Endodermal cell (in vitro differentiated cells): ENCODE measurements around the gene IRGQ. TPM values are rescaled to one million over a fixed set of nuclear protein-coding genes. Genes with fewer than 3 reads are reported as not detected.
A peak's percentile ranks its signal among the peaks of the same experiment; 100 is the strongest.

Experiments
- DNase-seq: peaks from one replicate; pipeline ENCODE4 v3.0.0-alpha.2; 2017
- H3K27ac ChIP-seq: 2 replicates; pipeline ENCODE4 v1.5.1; 2013; ENCODE audit warnings: mild to moderate bottlenecking, low read depth, low read length, moderate library complexity
- H3K27me3 ChIP-seq: 2 replicates; pipeline ENCODE4 v1.6.1; 2013; ENCODE audit warnings: mild to moderate bottlenecking, low read length, moderate library complexity; ENCODE audit not compliant: insufficient read depth, control insufficient read depth, poor library complexity, severe bottlenecking
- H3K36me3 ChIP-seq: 2 replicates; pipeline ENCODE4 v1.7.0; 2013; ENCODE audit warnings: mild to moderate bottlenecking, low read length, moderate library complexity; ENCODE audit not compliant: control insufficient read depth, insufficient read depth
- H3K4me1 ChIP-seq: one replicate; pipeline ENCODE4 v1.7.0; 2013; ENCODE audit warnings: low read length; ENCODE audit not compliant: control insufficient read depth, insufficient read depth
- H3K4me3 ChIP-seq: 2 replicates; pipeline ENCODE4 v1.5.1; 2013; ENCODE audit warnings: mild to moderate bottlenecking, low read length, moderate library complexity
- H3K9ac ChIP-seq: 2 replicates; pipeline ENCODE4 v1.6.1; 2013; ENCODE audit warnings: mild to moderate bottlenecking, low read length, moderate library complexity; ENCODE audit not compliant: poor library complexity, severe bottlenecking; ENCODE audit errors: extremely low read depth
- H3K9me3 ChIP-seq: 2 replicates; pipeline ENCODE4 v1.6.1; 2013; ENCODE audit warnings: mild to moderate bottlenecking, low read length, moderate library complexity; ENCODE audit not compliant: control insufficient read depth
- H3K27ac Mint-ChIP-seq: 2 replicates; pipeline ENCODE4 v1.8.0; 2020; ENCODE audit warnings: mixed read lengths
- H3K27me3 Mint-ChIP-seq: 2 replicates; pipeline ENCODE4 v1.8.0; 2021; ENCODE audit warnings: mild to moderate bottlenecking, mixed read lengths; ENCODE audit not compliant: insufficient read depth
- H3K36me3 Mint-ChIP-seq: 2 replicates; pipeline ENCODE4 v1.8.0; 2020; ENCODE audit warnings: low read depth, mixed read lengths
- H3K4me1 Mint-ChIP-seq: 2 replicates; pipeline ENCODE4 v1.8.0; 2020; ENCODE audit warnings: mixed read lengths
- H3K4me3 Mint-ChIP-seq: 2 replicates; pipeline ENCODE4 v1.8.0; 2020; ENCODE audit warnings: mild to moderate bottlenecking, moderate library complexity, mixed read lengths
- H3K9me3 Mint-ChIP-seq: 2 replicates; pipeline ENCODE4 v1.8.0; 2020; ENCODE audit warnings: mild to moderate bottlenecking, mixed read lengths
- WGBS, 2 experiments: methylation state at CpG; one replicate each; pipeline versions ENCODE4 v1.1.5 to v1.1.7; 2013; ENCODE audit warnings: missing lambda C conversion rate in 2 of 2, mixed read lengths in 1 of 2; ENCODE audit not compliant: insufficient coverage in 1 of 2, insufficient read length in 1 of 2; 5-methylcytosine and 5-hydroxymethylcytosine counted together
- total RNA-seq, 2 donors: library from RNA; stranded (reverse); fragmentation: NEBNext Ultra II Directional in 1 of 2; extraction: Animal tissue kit (Norgen Biotek cat#: 25700) in 1 of 2; gene quantifications; 2 replicates in 1 of 2; 3 replicates in 1 of 2; pipeline ENCODE4 v1.2.1, GENCODE V29; 2021
- TF ChIP-seq, protein P1 (sequence below): fragments of 200-600 bp; sonication (generic); conservative IDR thresholded peaks from 2 replicates; pipeline ENCODE4 v1.5.0; 2021; ENCODE audit warnings: antibody characterized with exemption, mild to moderate bottlenecking

Gene IRGQ
- total RNA-seq, 2 donors from 2014 or later: 39.7 to 46.0 TPM

DNA sequence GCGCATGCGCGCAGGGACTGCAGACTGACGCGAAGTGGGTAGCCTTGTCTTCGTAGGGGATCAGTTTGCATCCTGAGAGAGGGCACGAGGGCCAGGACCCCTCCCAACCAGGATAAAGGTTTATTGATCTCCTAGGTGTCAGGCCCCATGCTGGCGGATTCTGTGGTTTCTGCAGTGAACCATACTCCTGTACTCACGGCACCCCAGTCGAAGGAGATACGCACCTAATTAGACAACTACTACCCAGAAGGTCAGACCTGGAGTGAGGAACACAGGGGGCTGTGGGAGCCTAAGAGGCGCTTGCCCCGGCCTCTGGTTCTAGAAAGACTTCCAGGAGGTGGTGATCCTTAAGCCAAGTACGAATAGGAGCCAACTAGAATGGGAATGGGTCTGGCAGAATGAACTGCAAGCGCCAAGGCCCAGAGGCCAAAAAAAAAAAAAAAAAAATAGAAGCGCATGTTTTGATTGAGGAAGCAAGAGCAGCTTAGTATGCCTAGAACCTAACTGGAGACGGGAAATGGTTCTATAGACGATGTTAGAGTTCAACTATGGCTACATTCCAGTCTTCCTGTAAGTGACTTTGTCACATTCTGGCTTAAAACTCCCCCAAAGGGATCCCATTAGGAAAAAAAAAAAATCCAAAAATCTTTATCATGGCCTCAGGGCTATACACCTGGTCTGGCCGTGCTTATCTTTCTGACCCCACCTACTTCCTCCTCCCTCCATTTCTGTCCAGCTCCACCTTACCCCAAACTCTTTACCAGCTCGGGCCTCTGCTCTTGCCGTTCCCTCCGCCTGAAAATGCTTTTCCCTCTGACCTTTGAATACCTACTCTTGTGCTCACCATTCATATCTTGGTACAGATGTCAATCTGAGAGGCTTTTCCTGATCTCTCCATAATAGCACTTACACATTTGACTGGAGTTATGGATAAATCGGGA lies 24.4 kb upstream of the IRGQ start:
- peak overlapping the region; percentile 99 for H3K27ac Mint-ChIP-seq
- peaks cover 13% of the 10 kb centered on the region for H3K36me3 ChIP-seq
- peak overlapping the region; percentile 99 for H3K27ac ChIP-seq
- no peaks in the 10 kb centered on the region for H3K9me3 Mint-ChIP-seq
- H3K27me3 ChIP-seq: no peaks in the 10 kb centered on the region
- TF ChIP-seq, protein P1, sequence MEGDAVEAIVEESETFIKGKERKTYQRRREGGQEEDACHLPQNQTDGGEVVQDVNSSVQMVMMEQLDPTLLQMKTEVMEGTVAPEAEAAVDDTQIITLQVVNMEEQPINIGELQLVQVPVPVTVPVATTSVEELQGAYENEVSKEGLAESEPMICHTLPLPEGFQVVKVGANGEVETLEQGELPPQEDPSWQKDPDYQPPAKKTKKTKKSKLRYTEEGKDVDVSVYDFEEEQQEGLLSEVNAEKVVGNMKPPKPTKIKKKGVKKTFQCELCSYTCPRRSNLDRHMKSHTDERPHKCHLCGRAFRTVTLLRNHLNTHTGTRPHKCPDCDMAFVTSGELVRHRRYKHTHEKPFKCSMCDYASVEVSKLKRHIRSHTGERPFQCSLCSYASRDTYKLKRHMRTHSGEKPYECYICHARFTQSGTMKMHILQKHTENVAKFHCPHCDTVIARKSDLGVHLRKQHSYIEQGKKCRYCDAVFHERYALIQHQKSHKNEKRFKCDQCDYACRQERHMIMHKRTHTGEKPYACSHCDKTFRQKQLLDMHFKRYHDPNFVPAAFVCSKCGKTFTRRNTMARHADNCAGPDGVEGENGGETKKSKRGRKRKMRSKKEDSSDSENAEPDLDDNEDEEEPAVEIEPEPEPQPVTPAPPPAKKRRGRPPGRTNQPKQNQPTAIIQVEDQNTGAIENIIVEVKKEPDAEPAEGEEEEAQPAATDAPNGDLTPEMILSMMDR: no peak
- H3K4me3 ChIP-seq: peak overlapping the region; percentile 93
- H3K4me1 ChIP-seq: no peaks in the 10 kb centered on the region
- no peak for DNase-seq
- H3K36me3 Mint-ChIP-seq: peaks cover 6% of the 10 kb centered on the region
- peak overlapping the region; percentile 90 for H3K9ac ChIP-seq
- 57 to 59% methylated on average over 19 to 23 of the region's 23 CpGs for WGBS, 2 experiments
- H3K27me3 Mint-ChIP-seq: no peaks in the 10 kb centered on the region
- H3K4me1 Mint-ChIP-seq: peaks cover 6% of the 10 kb centered on the region
- no peaks in the 10 kb centered on the region for H3K9me3 ChIP-seq
- H3K4me3 Mint-ChIP-seq: peak overlapping the region; percentile 80

DNA sequence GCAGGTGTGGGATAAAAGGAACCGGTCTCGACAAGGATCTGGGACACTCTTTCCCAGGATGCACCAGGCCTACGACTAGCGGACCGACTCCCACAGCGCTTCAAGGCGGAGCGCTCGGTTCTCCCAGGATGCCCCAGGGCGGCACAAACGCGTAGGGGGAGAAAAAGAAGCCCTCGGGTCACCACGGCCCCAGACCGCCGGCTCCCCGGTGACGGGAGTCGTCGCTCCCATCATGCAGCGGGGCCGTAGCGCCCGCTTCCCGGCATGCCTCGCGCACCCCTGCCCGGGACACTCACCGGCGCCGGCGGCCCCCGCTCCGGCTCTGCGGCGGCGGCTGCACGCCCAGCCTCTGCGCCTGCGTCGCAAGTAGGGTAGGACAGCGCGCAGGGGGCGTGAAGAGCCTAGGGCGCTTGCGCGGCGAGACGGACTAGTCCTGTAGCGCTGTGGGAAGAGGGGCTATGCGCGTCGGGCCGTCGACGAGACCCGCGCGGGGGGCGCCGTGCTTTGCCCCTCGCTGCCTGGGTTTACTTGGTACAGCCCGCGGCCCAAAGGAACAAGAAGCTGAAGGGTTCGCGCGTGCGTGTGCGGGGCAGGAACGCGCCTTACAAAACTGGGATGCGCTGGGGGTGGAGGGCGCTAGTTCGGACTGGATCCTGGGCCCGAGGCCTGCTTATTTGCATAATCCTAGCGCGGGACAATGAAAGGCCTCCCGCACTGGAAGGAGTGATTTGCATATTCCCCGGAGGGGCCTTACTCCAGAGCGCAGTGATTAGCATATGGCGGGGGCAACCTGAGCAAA lies 23.5 kb upstream of the IRGQ start, which contains the start of gene ZNF428:
Gene ZNF428, minus strand, starts transcription at position 368 of the 799 bp plus-strand sequence. CDS start 5,325 bp downstream, outside the sequence.
- TF ChIP-seq, protein P1: no peak
- peak within 1 kb of the TSS; percentile 99 for H3K27ac ChIP-seq
- H3K9ac ChIP-seq: peak within 1 kb of the TSS; percentile 90
- H3K4me1 ChIP-seq: no peaks in the 10 kb centered on the region
- H3K36me3 ChIP-seq: peaks cover 12% of the 10 kb centered on the region
- H3K27me3 ChIP-seq: no peaks in the 10 kb centered on the region
- Mint-ChIP-seq H3K36me3 (peaks cover 3% of the 10 kb centered on the region), H3K27me3 (no peaks in the 10 kb centered on the region), H3K4me1 (peaks cover 6% of the 10 kb centered on the region), H3K9me3 (no peaks in the 10 kb centered on the region), H3K27ac (peak within 1 kb of the TSS; percentile 99), H3K4me3 (peak within 1 kb of the TSS; percentile 80)
- no peaks in the 10 kb centered on the region for H3K9me3 ChIP-seq
- 0 to 1% methylated on average over 41 to 81 of the region's 81 CpGs for WGBS, 2 experiments
- peak; percentile 95 for DNase-seq
- peak within 1 kb of the TSS; percentile 93 for H3K4me3 ChIP-seq

DNA sequence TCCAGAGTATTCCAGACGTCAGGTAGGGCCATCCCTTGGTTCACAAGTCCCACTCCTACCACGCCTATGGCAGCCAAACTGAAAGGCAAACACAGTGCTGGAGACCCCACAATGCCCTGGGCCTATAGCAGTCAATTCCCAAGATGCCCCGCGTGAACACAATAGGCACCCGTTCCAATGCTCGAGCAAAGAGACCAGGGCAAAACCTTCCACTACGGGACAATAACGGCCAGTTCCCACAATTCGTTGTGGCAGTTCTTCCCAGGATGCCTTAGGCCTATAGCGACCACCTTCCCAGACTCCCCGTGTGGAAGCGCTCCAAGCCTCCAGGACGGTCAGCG lies 23.0 kb upstream of the IRGQ start:
- WGBS, 2 experiments: 7 to 8% methylated on average over 14 of the region's 14 CpGs
- no peaks in the 10 kb centered on the region for H3K27me3 Mint-ChIP-seq
- peak overlapping the region; percentile 99 for H3K27ac Mint-ChIP-seq
- H3K4me3 ChIP-seq: peak overlapping the region; percentile 93
- TF ChIP-seq, protein P1: no peak
- H3K36me3 Mint-ChIP-seq: peaks cover 8% of the 10 kb centered on the region
- H3K27me3 ChIP-seq: no peaks in the 10 kb centered on the region
- peaks cover 6% of the 10 kb centered on the region for H3K4me1 Mint-ChIP-seq
- DNase-seq: no peak
- peak overlapping the region; percentile 99 for H3K27ac ChIP-seq
- H3K4me1 ChIP-seq: no peaks in the 10 kb centered on the region
- H3K9me3 ChIP-seq: no peaks in the 10 kb centered on the region
- peaks cover 12% of the 10 kb centered on the region for H3K36me3 ChIP-seq
- no peaks in the 10 kb centered on the region for H3K9me3 Mint-ChIP-seq
- H3K9ac ChIP-seq: peak overlapping the region; percentile 90
- peak overlapping the region; percentile 80 for H3K4me3 Mint-ChIP-seq
